GM12872 (cell line): Measurements from ENCODE around the gene WSB2.

Experiments
- TF ChIP-seq, protein P1 (sequence below): IDR thresholded peaks from 3 replicates; pipeline ENCODE4 v1.5.1; 2011; ENCODE audit warnings: low read depth, mild to moderate bottlenecking, low read length, moderate library complexity; ENCODE audit not compliant: insufficient read depth

WSB2 gene

DNA sequence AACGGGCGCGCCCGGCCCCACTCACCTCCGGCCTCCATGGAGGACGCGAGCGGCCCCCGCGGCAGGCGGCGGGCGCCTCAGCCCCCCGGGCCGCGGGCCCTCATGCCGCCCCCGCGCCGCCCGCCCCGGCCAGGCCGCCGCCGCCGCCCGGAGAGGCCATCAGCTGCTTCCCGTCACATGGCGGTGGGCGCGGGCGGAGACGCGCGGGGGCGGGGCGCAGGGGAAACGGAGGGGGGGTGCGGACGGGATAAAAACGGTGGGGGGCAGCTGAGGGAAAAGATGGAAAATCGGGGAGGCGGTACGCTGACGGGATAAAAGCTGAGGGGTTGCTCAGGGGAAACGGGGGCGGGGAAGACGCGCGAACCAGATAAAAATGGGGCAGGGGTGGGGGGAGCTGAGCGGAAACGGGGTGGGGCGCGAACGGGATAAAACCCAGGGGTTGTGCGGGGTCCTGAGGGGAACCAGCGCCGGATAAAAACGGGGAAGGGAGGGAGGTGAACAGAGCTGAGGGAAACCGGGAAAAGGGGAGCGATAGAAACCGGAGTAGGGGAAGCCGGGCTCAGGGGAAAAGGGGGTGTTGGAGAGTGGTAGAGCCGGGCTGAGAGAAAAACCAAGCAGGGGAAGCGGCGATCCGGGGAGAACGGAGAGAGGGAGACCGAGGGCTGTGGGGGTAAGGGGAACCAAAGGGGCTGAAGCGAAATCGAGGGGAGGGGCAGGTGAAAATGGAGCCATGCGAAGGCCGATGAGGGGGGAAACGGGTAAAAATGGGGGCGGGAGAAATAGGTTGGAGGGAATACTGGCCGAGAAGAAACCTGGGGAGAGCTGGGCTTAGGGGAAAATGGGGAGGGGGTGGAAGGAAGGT, at the start of gene WSB2:
TSS of gene WSB2 (minus strand) at position 169 of the 862 bp plus-strand sequence. CDS start at position 38, 131 bp downstream.
- TF ChIP-seq, protein P1, sequence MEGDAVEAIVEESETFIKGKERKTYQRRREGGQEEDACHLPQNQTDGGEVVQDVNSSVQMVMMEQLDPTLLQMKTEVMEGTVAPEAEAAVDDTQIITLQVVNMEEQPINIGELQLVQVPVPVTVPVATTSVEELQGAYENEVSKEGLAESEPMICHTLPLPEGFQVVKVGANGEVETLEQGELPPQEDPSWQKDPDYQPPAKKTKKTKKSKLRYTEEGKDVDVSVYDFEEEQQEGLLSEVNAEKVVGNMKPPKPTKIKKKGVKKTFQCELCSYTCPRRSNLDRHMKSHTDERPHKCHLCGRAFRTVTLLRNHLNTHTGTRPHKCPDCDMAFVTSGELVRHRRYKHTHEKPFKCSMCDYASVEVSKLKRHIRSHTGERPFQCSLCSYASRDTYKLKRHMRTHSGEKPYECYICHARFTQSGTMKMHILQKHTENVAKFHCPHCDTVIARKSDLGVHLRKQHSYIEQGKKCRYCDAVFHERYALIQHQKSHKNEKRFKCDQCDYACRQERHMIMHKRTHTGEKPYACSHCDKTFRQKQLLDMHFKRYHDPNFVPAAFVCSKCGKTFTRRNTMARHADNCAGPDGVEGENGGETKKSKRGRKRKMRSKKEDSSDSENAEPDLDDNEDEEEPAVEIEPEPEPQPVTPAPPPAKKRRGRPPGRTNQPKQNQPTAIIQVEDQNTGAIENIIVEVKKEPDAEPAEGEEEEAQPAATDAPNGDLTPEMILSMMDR: no peak

DNA sequence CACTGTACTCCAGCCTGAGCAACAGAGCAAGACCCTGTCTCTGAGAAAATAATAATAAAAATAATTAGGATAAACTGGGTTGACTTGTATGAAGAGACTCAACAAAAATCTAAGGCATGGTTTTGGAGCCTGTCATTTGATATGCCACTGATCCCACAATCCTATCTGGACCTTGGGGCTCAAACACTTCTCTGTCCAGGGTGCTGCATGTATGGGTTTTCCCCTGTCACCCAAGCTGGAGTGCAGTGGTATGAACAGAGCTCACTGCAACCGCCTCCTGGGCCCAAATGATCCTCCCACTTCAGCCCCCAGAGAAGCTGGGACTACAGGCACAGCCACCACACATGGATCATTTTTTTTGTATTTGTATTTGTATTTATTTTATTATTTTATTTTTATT, 48.1 kb upstream of the WSB2 start:
- TF ChIP-seq, protein P1: no peak

DNA sequence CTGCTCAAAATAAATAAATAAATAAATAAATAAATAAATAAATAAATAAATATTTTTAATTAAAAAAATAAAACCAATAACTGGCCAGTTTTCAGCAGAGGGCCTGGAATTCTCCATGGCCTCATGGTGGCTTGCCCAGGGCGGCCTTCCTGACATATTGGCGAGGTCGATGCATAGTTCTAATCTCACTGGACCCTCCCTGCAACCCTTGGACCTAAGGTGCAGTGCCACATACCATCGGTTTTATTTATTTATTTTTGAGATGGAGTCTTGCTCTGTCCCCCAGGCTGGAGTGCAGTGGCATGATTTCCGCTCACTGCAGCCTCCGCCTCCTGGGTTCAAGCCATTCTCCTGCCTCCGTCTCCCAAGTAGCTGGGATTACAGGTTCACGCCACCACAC, 46.7 kb upstream of the WSB2 start:
- TF ChIP-seq, protein P1: no peak

DNA sequence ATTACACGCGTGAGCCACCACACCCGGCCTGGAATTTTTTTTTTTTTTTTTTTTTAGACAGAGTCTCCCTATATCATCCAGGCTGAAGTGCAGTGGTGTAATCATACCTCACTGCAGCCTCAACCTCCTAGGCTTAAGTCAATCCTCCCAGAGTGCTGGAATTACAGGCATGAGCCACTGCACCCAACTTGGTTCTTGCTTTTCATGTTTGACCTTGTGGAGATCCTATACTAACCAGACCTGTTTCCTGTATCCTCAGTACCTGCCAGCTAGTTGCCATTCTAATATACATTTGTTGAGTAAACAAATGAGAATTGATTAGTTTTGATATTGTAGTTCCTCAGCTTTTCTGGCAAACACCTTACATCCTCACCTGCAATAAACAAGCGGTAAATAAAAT, 46.0 kb upstream of the WSB2 start:
- TF ChIP-seq, protein P1: no peak

DNA sequence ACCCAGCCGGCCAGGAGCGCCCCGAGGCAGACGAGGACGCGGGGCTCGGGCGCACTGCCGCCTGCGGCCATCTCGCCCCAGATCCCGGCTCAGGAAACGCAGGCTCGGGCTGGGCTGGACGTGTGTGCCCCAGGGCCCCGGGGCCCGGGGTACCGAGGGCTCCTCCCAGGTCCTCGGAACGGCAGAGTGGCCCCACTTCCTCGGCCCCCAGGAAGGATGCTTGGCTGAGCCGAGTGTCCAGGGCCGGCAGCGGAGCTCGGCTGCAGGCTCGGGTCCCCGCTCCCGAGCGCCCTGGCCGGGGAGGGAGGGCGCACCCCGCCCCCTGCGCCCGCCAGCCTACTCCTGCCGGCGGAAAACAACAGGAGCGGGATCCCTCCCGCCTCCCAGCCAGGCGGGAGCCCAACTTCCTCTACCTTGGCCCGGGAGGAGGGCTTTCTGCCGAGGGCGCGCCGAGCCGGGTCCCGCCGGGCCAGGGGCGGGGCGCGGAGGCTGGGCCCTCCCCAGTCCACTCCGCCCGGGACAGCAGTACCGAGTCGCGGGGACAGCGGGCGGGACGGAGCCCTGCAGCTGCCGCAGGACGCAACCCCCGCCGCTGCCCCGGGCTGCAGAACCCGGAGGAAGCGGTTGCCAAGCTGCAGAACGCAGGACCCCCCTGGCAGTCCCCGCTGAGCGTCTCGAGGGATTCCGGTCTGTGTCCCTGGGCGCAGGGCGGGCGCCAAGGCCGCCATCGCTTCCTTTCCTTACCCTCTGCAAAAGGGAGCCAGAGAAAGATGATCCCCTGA, 42.8 kb upstream of the WSB2 start, which contains the start of gene VSIG10:
TSS of gene VSIG10 (minus strand) at position 411 of the 782 bp plus-strand sequence. CDS start at position 71, 340 bp downstream.
- TF ChIP-seq, protein P1: no peak

DNA sequence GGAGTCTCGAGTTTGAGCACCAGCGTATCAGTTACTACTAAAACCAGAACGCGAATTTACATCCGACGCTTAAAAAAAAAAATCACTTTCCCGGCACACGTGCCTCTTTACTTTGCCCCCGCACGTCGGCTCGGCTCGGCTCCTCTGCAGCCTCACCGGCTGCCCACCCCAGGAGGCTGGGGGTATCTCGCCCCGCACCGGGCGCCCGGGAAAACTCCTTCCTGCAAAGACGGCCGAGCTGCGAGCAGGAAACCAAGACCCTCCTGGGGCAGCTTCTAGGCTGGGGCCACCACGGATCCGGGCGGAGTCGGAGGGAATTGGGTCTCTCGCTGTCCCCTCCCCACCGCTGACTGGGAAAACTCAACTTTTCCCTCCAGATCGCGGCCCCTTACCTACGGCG, 42.2 kb upstream of the WSB2 start:
- TF ChIP-seq, protein P1: no peak

DNA sequence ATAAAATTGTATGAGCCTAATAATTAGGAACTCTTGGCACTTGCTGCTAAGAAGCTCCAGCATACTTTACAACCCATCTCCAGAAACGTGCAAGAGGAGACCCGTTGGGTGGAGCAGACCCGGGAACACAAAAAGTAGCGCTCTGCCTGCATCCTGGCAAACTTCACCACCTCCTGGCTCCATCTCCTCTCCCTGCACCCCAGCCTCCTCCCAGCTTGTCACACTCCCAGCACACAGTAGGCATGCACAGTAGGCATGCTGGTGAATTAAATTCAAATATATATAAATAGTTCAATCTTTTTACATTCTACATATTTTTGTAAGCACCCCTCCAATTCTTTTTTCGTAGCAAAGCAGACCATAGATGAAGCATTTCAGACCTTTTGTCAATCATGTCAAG, 41.6 kb upstream of the WSB2 start:
- TF ChIP-seq, protein P1: no peak
